IgD-negative memory B cell (primary cell): ENCODE results near the gene CCDC126. TPM values are rescaled to one million over a fixed set of nuclear protein-coding genes. Genes with fewer than 3 reads are reported as not detected.
A peak's percentile ranks its signal among the peaks of the same experiment; 100 is the strongest.

ENCODE experiments used
- H3K27ac Mint-ChIP-seq, 3 donors: one replicate each; pipeline ENCODE4 v1.8.0; 2020 to 2022; ENCODE audit warnings: mild to moderate bottlenecking in 3 of 3, mixed read lengths in 3 of 3, moderate library complexity in 1 of 3
- H3K27me3 Mint-ChIP-seq: one replicate; pipeline ENCODE4 v1.8.0; 2021; ENCODE audit warnings: mixed read lengths
- H3K36me3 Mint-ChIP-seq: one replicate; pipeline ENCODE4 v1.8.0; 2020; ENCODE audit warnings: mild to moderate bottlenecking, mixed read lengths
- H3K4me1 Mint-ChIP-seq, 3 donors: one replicate each; pipeline ENCODE4 v1.8.0; 2020 to 2022; ENCODE audit warnings: mixed read lengths in 3 of 3, mild to moderate bottlenecking in 1 of 3
- H3K4me3 Mint-ChIP-seq, 4 donors: one replicate each; pipeline ENCODE4 v1.8.0; 2020 to 2022; ENCODE audit warnings: mild to moderate bottlenecking in 4 of 4, mixed read lengths in 4 of 4, moderate library complexity in 3 of 4
- H3K9me3 Mint-ChIP-seq, 3 donors: one replicate each; pipeline ENCODE4 v1.8.0; 2020 to 2021; ENCODE audit warnings: mixed read lengths in 3 of 3, mild to moderate bottlenecking in 1 of 3
- polyA plus RNA-seq: library from polyadenylated mRNA; unstranded; fragments of 300-500 nt; fragmentation: Illumina TruSeq; gene quantifications from one replicate; pipeline ENCODE4 v1.2.3, GENCODE V29; 2021

CCDC126 gene
- polyA plus RNA-seq, 1 donor from 2014 or later = 12.7 TPM

GRCh38 chr7:23607130-23607529 lies 9.9 kb downstream of the CCDC126 start:
- H3K27me3 Mint-ChIP-seq = no peaks in the 10 kb centered on the region
- no peak overlapping the region for H3K4me3 Mint-ChIP-seq
- H3K27ac Mint-ChIP-seq = no peak overlapping the region
- peaks cover 0 to 11% (median 8%) of the 10 kb centered on the region in 3 donors for H3K4me1 Mint-ChIP-seq
- H3K9me3 Mint-ChIP-seq = peaks cover 0 to 1% (median 0%) of the 10 kb centered on the region in 3 donors
- H3K36me3 Mint-ChIP-seq = peaks cover 7% of the 10 kb centered on the region

GRCh38 chr7:23607866-23608265 lies 10.7 kb downstream of the CCDC126 start:
- H3K4me3 Mint-ChIP-seq = no peak overlapping the region
- H3K9me3 Mint-ChIP-seq = peaks cover 0 to 1% (median 0%) of the 10 kb centered on the region in 3 donors
- peaks cover 0 to 9% (median 2%) of the 10 kb centered on the region in 3 donors for H3K4me1 Mint-ChIP-seq
- H3K27me3 Mint-ChIP-seq = no peaks in the 10 kb centered on the region
- H3K27ac Mint-ChIP-seq = peak overlapping the region in 1 of 3 donors; percentile 11
- H3K36me3 Mint-ChIP-seq = peaks cover 12% of the 10 kb centered on the region

GRCh38 chr7:23615331-23615730 lies 18.1 kb downstream of the CCDC126 start:
- peak overlapping the region in 1 of 3 donors; percentile 37 for H3K27ac Mint-ChIP-seq

GRCh38 chr7:23616593-23616992 lies 19.4 kb downstream of the CCDC126 start:
- Mint-ChIP-seq H3K27me3 (no peaks in the 10 kb centered on the region), H3K27ac (no peak overlapping the region), H3K4me1 (peaks cover 0 to 1% (median 0%) of the 10 kb centered on the region in 3 donors), H3K4me3 (no peak overlapping the region), H3K36me3 (peaks cover 24% of the 10 kb centered on the region), H3K9me3 (peaks cover 3 to 28% (median 8%) of the 10 kb centered on the region in 3 donors)

More at GRCh38 chr7:23615331-23615730, 18.1 kb downstream of the CCDC126 start:
- H3K36me3 Mint-ChIP-seq = peaks cover 24% of the 10 kb centered on the region
- no peak overlapping the region for H3K4me3 Mint-ChIP-seq
- no peaks in the 10 kb centered on the region for H3K4me1 Mint-ChIP-seq
- H3K27me3 Mint-ChIP-seq = no peaks in the 10 kb centered on the region
- peaks cover 5 to 28% (median 8%) of the 10 kb centered on the region in 3 donors for H3K9me3 Mint-ChIP-seq

GRCh38 chr7:23617482-23617881 lies 20.3 kb downstream of the CCDC126 start:
- peaks cover 25% of the 10 kb centered on the region for H3K36me3 Mint-ChIP-seq
- H3K27me3 Mint-ChIP-seq = no peaks in the 10 kb centered on the region
- H3K4me3 Mint-ChIP-seq = no peak overlapping the region
- H3K9me3 Mint-ChIP-seq = peaks cover 3 to 28% (median 8%) of the 10 kb centered on the region in 3 donors
- H3K4me1 Mint-ChIP-seq = peaks cover 3 to 7% (median 4%) of the 10 kb centered on the region in 3 donors
- H3K27ac Mint-ChIP-seq = no peak overlapping the region

- Mint-ChIP-seq H3K27ac (no peak overlapping the region), H3K4me1 (peaks cover 3 to 7% (median 5%) of the 10 kb centered on the region in 3 donors), H3K27me3 (no peaks in the 10 kb centered on the region), H3K4me3 (no peak overlapping the region), H3K36me3 (peaks cover 20% of the 10 kb centered on the region), H3K9me3 (peaks cover 3 to 28% (median 8%) of the 10 kb centered on the region in 3 donors)
Measured at GRCh38 chr7:23618241-23618640, 21.1 kb downstream of the CCDC126 start.

- Mint-ChIP-seq H3K9me3 (peaks cover 3 to 28% (median 8%) of the 10 kb centered on the region in 3 donors), H3K36me3 (peaks cover 16% of the 10 kb centered on the region), H3K4me1 (peaks cover 3 to 7% (median 5%) of the 10 kb centered on the region in 3 donors), H3K27me3 (no peaks in the 10 kb centered on the region), H3K4me3 (no peak overlapping the region), H3K27ac (no peak overlapping the region)
Measured at GRCh38 chr7:23619141-23619540, 22.0 kb downstream of the CCDC126 start.

- Mint-ChIP-seq H3K36me3 (peaks cover 10% of the 10 kb centered on the region), H3K4me1 (peaks cover 3 to 7% (median 5%) of the 10 kb centered on the region in 3 donors), H3K27ac (no peak overlapping the region), H3K9me3 (peaks cover 0 to 9% (median 0%) of the 10 kb centered on the region in 3 donors), H3K4me3 (no peak overlapping the region), H3K27me3 (no peaks in the 10 kb centered on the region)
Measured at GRCh38 chr7:23622506-23622925, 25.3 kb downstream of the CCDC126 start.

GRCh38 chr7:23628370-23628769 lies 31.2 kb downstream of the CCDC126 start:
- Mint-ChIP-seq H3K9me3 (no peaks in the 10 kb centered on the region), H3K4me3 (no peak overlapping the region), H3K4me1 (peaks cover 0 to 3% (median 0%) of the 10 kb centered on the region in 3 donors), H3K36me3 (peaks cover 9% of the 10 kb centered on the region), H3K27ac (no peak overlapping the region), H3K27me3 (no peaks in the 10 kb centered on the region)

- Mint-ChIP-seq H3K27ac (no peak overlapping the region), H3K4me1 (peaks cover 0 to 3% (median 3%) of the 10 kb centered on the region in 3 donors), H3K4me3 (no peak overlapping the region), H3K36me3 (peaks cover 4% of the 10 kb centered on the region), H3K27me3 (no peaks in the 10 kb centered on the region), H3K9me3 (no peaks in the 10 kb centered on the region)
Measured at GRCh38 chr7:23633417-23633816, 36.2 kb downstream of the CCDC126 start.

- no peaks in the 10 kb centered on the region for H3K4me1 Mint-ChIP-seq
- H3K4me3 Mint-ChIP-seq = no peak overlapping the region
- H3K36me3 Mint-ChIP-seq = no peaks in the 10 kb centered on the region
- no peak overlapping the region for H3K27ac Mint-ChIP-seq
- no peaks in the 10 kb centered on the region for H3K27me3 Mint-ChIP-seq
- peaks cover 0 to 2% (median 0%) of the 10 kb centered on the region in 3 donors for H3K9me3 Mint-ChIP-seq
Measured at GRCh38 chr7:23645822-23646221, 48.6 kb downstream of the CCDC126 start.

- Mint-ChIP-seq H3K4me3 (peak overlapping the region in 1 of 4 donors; percentile 74), H3K9me3 (peaks cover 6 to 20% (median 15%) of the 10 kb centered on the region in 3 donors), H3K4me1 (peaks cover 0 to 2% (median 0%) of the 10 kb centered on the region in 3 donors), H3K27me3 (no peaks in the 10 kb centered on the region), H3K36me3 (peaks cover 4% of the 10 kb centered on the region), H3K27ac (no peak overlapping the region)
Measured at GRCh38 chr7:23653942-23654341, 56.8 kb downstream of the CCDC126 start.

- H3K4me3 Mint-ChIP-seq = no peak overlapping the region
- no peaks in the 10 kb centered on the region for H3K27me3 Mint-ChIP-seq
- H3K4me1 Mint-ChIP-seq = peaks cover 0 to 2% (median 0%) of the 10 kb centered on the region in 3 donors
- no peak overlapping the region for H3K27ac Mint-ChIP-seq
- H3K9me3 Mint-ChIP-seq = peaks cover 7 to 20% (median 16%) of the 10 kb centered on the region in 3 donors
- peaks cover 4% of the 10 kb centered on the region for H3K36me3 Mint-ChIP-seq
Measured at GRCh38 chr7:23654508-23654907, 57.3 kb downstream of the CCDC126 start.

GRCh38 chr7:23655433-23655832 lies 58.3 kb downstream of the CCDC126 start:
- Mint-ChIP-seq H3K9me3 (peaks cover 7 to 20% (median 17%) of the 10 kb centered on the region in 3 donors), H3K36me3 (peaks cover 4% of the 10 kb centered on the region), H3K4me1 (peaks cover 0 to 2% (median 0%) of the 10 kb centered on the region in 3 donors)

GRCh38 chr7:23658831-23659427 lies 61.7 kb downstream of the CCDC126 start:
- no peak overlapping the region for H3K4me3 Mint-ChIP-seq
- peaks cover 0 to 2% (median 0%) of the 10 kb centered on the region in 3 donors for H3K4me1 Mint-ChIP-seq
- H3K9me3 Mint-ChIP-seq = peaks cover 4 to 21% (median 10%) of the 10 kb centered on the region in 3 donors
- peaks cover 6% of the 10 kb centered on the region for H3K36me3 Mint-ChIP-seq
- no peaks in the 10 kb centered on the region for H3K27me3 Mint-ChIP-seq
- peak overlapping the region in 1 of 3 donors; percentile 75 for H3K27ac Mint-ChIP-seq

More at GRCh38 chr7:23655433-23655832, 58.3 kb downstream of the CCDC126 start:
- no peaks in the 10 kb centered on the region for H3K27me3 Mint-ChIP-seq
- no peak overlapping the region for H3K4me3 Mint-ChIP-seq
- no peak overlapping the region for H3K27ac Mint-ChIP-seq

GRCh38 chr7:23661385-23661784 lies 64.2 kb downstream of the CCDC126 start:
- H3K27me3 Mint-ChIP-seq = no peaks in the 10 kb centered on the region
- peaks cover 6% of the 10 kb centered on the region for H3K36me3 Mint-ChIP-seq
- H3K27ac Mint-ChIP-seq = no peak overlapping the region
- peaks cover 4 to 16% (median 10%) of the 10 kb centered on the region in 3 donors for H3K9me3 Mint-ChIP-seq
- H3K4me1 Mint-ChIP-seq = no peaks in the 10 kb centered on the region
- no peak overlapping the region for H3K4me3 Mint-ChIP-seq
